NCI-H146 (cell line): Measurements from ENCODE around the gene POLR3G.

Experiments
- DNase-seq: peaks from one replicate; lab custom pipeline; 2025; lab: John Stamatoyannopoulos, UW

POLR3G gene

DNA sequence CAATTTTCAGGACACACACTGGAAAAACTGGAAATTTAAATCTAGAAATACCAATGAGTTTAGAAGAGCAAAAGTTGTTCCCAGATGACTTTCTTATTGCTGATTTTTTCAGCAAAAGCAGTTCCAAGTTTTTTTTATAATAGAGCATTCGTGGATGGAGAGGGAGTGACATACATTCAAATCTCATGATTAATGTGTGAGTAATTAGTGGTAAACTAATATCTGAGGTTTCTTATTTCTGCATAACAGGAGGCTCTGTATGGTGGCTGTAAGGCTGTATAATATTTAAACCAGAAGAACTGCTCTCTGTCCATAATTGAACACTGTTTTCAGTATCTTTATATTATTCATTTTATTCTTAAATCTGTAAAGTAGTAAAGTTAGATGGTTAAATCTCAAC is 28.9 kb downstream of the POLR3G start:
- DNase-seq: no peak

DNA sequence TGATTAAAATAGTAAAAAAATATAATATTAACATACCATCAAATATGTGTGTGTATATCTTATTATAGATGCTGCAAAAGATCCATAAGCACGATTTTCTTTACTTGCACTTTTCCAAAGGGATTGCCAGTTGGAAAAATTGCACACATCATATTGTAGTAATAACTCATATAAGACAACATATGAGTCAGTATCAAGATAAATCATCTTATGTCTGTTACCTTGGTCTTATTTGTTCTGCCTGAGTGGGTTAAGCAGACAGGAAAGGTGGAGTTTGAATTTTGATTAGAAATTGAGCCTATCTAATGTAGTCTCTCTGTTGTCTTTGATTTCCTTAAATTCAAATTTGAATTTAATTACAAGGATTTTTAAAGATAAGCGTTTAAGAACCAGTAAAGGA is 30.1 kb downstream of the POLR3G start:
- DNase-seq: no peak

DNA sequence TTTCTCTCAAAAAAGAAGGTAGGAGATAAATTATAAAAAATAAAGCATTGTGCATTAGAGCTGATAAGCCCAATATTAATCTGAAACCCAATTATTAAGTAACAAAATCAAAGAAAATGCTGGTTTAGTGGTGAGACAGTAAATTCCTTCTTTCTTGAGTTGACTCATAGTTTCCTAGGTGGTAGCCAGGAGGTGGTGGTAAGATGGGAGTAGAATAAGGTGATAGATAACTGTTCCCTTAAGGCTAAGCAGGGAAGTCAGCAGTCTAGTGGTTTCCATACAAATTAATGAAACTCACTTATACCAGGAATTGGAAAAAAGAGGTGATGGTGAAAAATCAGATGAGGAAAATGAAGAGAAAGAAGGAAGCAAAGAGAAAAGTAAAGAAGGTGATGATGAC is 31.6 kb downstream of the POLR3G start:
- no peak for DNase-seq

DNA sequence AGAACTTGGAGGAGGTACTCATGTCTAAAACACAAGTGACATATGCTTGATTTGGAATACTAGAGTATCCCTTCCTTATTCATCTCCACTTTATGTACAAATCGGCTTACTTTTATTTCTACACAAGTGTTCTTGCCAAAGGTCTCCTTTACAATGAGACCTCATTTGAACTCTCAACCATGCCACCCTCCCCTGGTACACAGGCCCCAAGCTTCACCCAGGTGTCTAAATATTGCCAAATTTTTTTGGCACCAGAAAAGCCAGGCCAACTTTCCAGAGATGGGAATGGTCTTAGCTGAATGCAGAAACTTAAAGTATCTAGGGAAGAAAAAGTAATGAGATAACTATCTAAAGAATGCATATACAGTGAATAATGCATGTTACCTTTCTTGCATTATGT is 35.8 kb downstream of the POLR3G start:
- no peak for DNase-seq

DNA sequence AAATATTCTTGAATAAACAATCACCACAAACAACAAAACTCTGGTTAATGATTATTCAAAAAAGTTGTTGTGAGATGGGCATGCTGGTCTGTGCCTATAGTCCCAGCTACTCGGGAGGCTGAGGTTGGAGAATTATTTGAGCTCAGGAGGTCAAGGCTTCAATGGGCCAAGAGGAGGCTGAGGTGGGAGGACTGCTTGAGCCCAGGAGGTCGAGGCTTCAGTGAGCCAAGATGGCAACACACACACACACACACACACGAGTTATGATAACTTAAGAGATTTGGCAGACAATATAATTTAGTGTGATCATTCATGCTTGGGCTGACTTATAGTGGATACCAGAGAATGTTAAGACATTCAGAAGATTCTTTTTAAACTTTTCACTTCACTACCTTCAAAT is 39.9 kb downstream of the POLR3G start:
- no peak for DNase-seq

DNA sequence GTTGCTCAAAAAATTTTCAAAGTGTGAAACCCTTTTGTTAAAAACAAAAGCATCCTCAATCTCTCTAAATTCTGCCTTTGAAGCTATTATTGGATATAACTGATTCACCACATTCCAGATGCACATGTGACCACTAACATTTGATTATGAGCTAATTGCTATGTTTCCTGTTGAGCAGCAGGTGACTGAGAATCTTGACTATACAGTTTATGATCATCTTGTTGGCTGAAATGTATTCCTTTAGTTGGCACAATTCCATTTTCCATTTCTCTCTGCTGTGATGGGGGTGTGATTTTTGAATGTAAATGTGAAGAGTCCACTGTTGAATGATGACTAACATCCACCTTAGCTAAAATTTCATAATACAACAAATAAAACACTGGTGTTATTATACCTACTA is 44.0 kb downstream of the POLR3G start:
- DNase-seq: peak; percentile 70

DNA sequence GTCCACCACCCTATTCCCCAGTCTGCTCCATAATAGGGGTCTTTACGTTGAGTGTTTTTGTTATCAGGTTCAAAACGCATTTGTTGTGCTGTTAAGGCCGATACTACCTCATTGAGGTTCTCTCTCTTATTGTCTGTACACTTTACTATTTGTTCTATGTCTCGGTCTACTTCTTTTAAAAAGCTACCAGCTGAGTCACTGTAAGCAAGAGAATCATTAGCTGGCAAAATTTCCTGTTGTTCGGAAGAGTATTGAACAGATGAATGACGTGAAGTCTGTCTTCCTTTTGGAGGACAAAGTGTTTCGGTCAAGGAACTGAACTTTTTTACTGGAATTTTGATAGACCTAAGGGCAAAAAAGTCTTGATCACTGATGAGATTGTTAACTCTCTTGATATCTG is 44.4 kb downstream of the POLR3G start:
- DNase-seq: no peak

DNA sequence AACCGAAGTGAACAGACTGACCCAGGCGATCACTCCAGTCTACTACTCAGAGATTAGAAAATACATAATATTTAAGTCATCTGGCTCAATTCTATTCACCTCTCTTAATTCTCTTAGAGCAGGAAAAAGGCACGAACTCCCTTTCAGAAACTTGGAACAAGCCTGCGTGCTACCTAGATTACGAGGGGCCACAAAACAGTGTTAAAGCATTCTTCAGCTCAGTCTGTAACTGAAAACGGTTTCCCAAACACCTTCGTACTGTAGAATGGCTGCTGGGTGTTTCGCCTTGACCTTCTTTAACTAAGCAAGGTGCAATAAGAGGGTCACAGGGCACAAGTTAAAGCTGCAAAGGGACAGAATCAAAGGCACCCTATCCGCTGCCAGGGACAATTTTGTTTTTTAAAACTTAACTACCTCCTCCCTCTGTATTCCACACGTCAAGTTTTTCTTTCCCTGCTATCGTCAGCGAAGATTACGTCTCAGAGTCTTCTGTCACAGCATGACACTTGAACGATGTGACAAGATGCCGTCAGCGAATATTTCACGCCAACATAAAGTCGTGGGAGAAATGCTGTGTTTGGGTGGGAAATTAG is 54.0 kb downstream of the POLR3G start:
- DNase-seq: no peak

DNA sequence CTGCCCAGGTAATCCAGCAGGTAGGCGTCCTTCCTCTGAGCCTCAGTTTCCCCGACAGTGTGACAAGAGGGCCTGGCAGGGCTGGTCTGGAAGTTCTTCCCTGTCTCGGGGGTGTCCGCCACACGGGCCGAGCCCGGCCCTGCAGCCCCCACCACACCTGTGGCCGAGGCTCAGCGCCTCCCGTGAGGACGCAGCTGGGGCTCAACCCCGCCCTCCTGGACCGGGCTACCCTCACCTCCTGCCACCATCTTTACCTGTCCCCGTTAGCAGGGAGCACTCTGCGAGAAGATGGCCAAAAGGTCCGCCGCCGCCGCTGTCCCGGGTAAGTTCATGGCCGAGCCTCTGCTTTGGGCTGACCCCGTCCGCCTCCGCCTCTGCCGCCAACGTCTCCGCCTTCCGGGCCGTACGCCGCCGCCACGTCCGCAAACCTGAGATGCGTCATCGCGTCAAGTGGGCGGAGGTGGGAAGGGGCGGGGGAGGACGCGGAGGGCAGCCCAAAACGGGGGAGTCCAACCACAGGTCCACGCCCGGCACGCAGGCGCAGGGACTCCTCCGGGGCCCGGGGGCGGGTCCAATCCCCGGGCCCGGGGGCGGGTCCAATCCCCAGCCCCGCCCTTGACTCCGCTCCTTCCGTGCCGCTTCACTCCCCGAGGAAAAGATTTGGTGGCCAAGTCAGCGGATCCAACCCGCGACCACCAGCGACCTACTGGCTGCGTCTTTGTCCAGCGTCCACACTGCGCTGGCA is 54.7 kb downstream of the POLR3G start, which contains the start of gene LYSMD3:
TSS of gene LYSMD3 (minus strand) at position 391 of the 745 bp plus-strand sequence. CDS start 4,295 bp downstream, outside the sequence.
- peak; percentile 95 for DNase-seq

DNA sequence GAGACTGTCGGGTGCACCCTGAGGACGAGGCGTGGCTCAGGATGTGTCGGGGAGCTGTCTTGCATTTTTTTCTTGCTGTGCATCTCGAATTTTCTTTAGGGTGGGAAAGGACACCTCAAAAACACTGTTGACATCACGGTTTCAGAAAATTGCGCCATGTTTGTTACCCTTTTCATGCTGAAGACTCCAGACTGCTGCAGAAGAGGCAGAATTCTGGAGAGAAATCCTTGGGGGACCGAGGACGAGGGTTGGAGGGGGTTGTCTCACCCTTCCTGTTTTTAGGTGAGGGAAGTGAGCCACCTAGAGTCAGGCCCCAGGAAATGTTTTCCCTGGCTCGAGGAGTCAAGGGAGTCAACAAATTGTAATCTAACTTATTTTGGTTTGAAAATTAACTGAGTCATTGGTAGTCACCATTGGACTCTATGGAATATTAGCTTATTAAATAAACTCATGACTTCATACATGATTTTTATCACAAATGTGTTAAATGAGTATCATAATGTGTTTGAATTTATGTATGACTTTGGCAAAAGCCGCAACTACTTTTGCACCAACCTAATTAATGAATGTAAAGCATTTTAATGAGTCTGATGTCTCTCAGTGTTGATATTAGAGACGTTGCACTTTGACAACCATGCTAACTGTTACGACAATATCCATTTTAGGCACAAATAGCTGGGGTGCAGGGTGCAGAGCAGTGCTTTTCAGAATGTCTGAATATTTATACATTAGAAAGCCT is 55.4 kb downstream of the POLR3G start:
- peak; percentile 77 for DNase-seq

DNA sequence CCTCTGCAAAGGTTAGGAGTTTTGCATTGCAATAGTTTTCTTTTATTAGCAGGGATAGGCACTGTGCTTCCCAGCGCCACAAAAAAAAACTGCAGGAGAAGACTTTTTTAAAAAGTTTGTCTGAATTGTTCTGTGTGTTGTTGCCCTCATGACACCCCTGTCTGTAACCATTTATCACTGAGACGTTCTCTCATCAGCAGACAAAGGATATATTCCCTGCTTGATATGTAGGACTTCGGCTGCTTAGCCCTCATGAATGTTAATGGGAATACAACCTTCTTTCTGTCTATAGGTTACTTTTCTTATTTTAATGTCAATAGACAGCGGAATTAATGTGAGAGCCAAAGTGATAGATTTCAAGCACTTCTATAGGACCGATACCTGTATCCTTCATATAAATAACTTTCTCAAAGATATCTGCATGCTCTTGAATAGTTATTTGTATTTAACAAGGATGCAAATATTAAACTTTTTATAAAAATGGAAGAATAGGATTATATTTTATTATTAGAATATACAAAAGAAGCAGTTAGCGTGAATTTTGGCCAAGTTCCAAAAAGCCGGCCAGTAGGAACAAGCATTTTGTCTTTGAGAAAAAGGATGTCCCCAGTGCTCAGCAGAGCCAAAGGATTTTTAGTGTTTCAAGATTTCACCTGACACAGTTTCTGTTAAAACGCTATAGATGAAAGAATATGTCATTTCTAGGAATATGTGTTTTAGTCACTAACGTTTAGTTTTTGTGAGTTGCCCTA is 56.2 kb downstream of the POLR3G start:
- no peak for DNase-seq

DNA sequence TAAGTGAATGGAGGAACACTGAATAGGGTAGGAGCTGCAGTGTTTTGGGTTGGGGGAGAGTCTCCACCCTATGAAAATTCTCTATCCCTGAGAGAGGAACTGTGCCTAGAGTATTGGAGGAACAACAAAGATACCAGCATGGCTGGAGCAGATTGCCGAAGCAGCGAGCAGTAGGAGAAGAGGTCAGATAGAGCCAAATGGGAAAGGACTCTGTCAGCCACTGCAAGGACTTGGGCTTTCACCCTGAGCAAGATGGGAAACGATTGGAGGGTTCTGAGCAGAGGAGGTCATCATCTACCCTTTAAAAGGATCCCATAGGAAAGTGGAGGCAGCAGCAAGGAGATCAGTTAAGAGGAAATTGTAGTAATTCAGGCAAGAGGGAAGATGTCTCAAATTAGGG is 59.1 kb downstream of the POLR3G start:
- no peak for DNase-seq

DNA sequence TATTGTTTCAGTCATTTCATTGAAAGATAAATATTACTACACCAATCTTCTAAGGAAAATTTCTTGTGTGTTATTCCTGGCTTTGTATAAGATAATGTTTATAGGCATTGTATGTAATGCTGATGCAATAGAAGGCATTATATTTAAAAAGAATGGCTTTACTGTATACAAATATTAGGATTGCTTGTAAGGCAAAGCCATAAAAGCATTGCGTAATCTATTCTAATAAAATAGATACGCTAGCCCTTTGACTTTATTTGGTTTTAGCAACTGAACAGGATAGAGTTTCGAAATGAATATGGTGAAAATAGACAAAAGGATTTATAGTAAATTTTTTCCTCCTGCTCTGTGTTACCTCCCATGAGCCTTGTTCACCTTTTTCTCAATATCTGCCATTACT is 60.3 kb downstream of the POLR3G start:
- DNase-seq: no peak

DNA sequence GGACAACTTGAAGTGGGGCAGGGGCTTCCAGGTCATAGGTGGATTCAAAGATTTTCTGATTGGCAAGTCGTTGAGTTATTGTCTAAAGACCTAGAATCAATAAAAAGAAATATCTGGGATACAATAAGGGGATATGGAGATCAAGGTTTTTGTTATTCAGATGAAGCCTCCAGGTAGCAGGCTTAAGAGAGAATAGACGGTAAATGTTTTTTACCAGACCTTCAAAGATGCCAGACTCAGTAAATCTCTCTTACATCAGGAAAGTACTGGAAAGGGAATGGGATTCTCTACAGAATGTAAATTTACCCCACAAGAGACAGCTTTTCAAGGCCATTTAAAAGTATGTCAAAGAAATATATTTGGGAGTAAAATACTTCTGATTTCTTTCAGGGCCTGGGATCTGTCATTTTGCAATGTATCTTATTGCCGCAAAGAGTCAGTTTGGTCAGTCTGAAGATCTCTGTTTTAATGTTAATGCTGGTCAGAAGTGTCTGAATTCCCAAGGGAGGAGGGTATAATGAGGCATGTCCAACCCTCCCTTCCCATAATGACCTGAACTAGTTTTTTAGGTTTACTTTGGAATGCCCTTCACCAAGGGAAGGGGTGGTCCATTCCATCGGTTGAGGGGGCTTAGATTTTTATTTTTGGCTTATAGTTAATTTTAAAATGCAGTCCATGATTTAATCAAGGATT is 68.3 kb downstream of the POLR3G start:
- DNase-seq: no peak

DNA sequence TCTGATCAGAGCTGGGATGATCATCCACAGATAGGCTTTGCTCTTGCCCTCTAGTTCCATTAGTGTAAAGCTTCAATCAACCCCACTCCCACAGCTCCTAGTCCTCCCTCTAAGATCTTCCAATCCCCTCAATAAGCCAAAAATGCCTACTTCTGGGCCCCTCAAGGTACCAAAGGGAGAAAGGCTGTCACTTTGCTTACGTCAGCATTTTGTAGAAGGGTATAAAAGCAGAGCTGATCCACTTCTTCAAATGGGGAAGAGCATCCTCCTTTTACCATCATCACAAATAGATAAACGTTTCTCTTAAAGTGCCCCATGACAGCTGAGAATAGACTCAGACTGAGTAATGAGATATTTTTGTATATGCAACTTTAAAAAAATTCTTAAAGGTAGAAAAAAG is 70.8 kb downstream of the POLR3G start:
- DNase-seq: no peak

DNA sequence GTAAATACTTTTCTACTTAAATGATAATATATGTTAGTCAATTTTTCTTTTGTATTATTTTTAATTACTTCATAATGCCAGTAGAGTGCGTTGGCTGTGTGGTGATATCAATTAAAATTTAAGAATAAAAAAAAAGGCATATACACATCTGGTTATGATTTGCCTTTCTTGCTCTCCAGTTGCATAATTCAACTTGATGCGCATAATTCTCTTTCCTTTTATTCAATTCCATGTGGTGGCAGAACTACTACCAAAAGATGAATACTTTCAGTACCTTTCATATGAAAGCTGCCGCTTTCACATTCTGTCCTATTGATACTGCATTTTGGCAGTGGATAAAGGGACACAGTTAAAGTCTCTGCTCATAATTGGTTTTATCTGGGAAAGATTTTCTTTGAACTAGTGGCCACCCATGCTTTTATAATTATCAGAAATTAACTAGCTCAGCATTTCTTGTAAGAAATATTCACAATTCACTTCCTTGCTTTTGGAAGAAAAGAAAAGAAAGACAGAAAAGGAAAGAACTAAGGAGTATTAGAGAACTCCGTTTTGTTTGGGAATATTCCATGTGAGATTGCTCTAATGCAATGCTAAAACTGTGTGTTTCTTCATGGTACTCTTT is 71.7 kb downstream of the POLR3G start:
- no peak for DNase-seq

DNA sequence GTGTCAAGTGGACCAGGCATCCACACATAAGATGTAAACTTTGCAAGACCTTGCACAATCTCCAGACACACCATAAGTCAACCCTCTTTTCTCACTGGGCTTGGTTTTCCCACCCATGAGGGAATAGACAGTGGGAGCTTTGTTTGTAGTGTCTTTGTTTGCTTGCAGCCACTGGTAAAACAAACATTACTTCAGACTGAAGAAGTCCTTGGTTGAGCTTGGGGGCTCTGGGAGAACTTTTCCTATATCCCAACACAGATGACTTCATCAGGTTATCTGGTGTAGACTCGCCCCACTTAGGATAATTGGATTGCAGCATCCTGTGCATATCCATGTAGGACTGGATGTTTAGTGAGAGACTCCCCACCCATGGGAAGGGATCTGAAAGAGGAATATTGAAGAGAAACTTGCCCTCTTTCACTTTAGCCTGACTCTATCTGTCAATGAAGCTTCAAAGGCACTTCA is 72.4 kb downstream of the POLR3G start:
- peak; percentile 48 for DNase-seq

DNA sequence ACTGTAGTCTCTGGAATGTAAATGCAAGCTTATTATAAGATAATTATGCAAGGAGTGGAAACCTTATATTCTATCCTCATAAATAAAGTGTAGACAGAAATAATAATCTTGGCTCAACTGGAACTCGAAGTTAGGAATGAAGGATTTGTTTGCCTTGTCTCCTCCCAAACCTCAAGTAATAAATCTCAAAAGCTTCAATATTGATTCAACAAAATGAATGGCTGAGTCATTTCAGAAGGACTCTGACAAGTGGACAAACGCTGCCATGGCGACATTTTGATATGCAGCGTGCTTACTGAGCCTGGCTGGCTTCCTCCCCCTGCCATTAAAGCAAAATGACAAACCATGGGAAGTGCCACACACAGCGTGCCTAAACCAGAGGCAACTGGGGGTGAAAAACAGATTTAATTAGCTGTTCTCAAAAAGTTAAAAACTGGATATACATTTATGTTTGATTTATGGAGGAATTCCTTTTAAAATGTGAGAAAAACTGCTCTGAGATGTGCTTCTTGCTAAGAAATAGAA is 73.5 kb downstream of the POLR3G start:
- peak; percentile 84 for DNase-seq

DNA sequence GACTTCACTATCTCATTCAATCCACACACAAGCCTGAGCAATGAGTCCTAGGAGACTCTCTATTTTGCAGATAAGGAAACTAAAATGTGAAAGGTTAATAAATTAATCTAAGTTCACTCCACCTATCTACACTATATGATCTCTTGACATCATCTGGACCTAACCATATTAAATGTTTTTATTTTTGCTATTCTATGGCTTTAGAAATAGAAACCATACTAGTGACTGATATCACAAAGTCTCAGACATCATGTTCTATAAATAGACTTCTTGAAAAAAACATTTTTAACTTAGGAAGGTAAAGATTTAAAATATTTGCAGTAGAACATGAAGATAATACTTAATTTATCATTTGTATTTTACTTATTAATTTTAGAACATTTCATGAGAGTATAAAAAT is 74.6 kb downstream of the POLR3G start:
- no peak for DNase-seq

DNA sequence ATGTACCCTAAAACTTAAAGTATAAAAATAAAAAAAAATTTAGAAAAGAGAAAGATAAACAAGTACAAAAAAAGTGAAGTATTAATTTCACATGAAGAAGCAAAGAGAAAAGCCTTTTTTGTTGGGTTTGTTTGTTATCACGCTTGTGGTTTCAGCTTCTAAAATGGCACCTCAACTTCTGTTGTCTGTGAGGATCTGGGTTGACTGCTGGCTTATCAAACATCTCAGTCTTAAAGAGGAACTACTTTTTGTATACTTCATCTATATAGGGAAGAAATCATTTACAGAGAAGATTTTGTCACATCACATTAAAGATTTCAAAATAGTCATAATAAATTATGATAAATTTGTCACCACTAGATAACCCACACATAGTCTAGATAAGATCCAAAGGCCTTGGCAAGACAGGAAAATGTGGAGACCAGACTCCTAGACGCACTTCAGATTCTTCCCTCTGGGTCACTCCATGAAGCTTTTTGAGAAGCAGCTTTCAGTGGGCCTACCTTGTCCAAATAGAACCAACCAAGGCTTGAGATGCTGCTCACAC is 75.1 kb downstream of the POLR3G start:
- DNase-seq: no peak

DNA sequence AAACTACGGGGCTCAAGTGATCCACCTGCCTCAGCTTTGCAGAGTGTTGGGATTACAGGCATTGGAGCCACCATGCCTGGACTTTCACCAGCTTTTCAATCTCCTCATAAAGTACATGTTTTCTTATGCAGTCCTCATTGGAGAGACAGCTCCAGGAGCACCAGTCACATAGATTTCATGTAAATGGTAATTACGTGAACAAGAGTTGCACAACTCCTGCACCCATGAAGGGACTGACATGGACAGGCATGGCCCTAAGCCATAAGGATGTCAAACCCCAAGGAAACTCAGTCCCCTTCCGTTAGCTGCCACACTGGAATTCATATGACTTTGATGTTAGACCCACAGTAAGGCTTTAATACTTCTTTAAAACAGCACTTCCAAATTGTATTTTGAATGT is 76.3 kb downstream of the POLR3G start:
- DNase-seq: no peak
